CD8-positive, alpha-beta memory T cell (primary cell): ENCODE data around the gene TGFB1I1. TPM values are rescaled to one million over a fixed set of nuclear protein-coding genes. Genes with fewer than 3 reads are reported as not detected.

Experiments used
- CTCF ChIA-PET: fragments of 350-600 bp; sonication (Branson Sonifier 250); formaldehyde crosslinking; loops from one replicate; lab custom pipeline; 2021; ENCODE audit warnings: antibody characterized with exemption; lab: Charles Lee
- POLR2A ChIA-PET: fragments of 350-600 bp; sonication (Branson Sonifier 250); formaldehyde crosslinking; loops from one replicate; lab custom pipeline; 2021; ENCODE audit warnings: antibody characterized with exemption; lab: Charles Lee
- DNase-seq, 5 donors: peaks; one replicate each; pipeline versions ENCODE4 v3.0.0 to v3.0.0-alpha.2; 2020 to 2022; ENCODE audit warnings: mixed read lengths in 1 of 5
- H3K27ac ChIP-seq: one replicate; pipeline ENCODE4 v1.7.0; 2013; ENCODE audit warnings: low read depth, mild to moderate bottlenecking, low read length, moderate library complexity
- H3K27me3 ChIP-seq: 2 replicates; pipeline ENCODE4 v1.7.0; 2013; ENCODE audit warnings: low read length, mild to moderate bottlenecking; ENCODE audit not compliant: insufficient read depth, poor library complexity, severe bottlenecking
- H3K36me3 ChIP-seq: 2 replicates; pipeline ENCODE4 v1.7.0; 2013; ENCODE audit warnings: mild to moderate bottlenecking, low read length, moderate library complexity; ENCODE audit not compliant: insufficient read depth
- H3K4me1 ChIP-seq: 2 replicates; pipeline ENCODE4 v1.7.0; 2013; ENCODE audit warnings: mild to moderate bottlenecking, low read length, moderate library complexity; ENCODE audit not compliant: insufficient read depth
- H3K4me3 ChIP-seq: 2 replicates; pipeline ENCODE4 v1.7.0; 2013; ENCODE audit warnings: mild to moderate bottlenecking, low read length
- H3K9me3 ChIP-seq: 2 replicates; pipeline ENCODE4 v1.7.0; 2013; ENCODE audit warnings: mild to moderate bottlenecking, low read length
- H3K27ac Mint-ChIP-seq, 8 donors: one replicate each; pipeline ENCODE4 v1.8.0; 2020 to 2021; ENCODE audit warnings: mixed read lengths in 8 of 8, mild to moderate bottlenecking in 6 of 8, inconsistent platforms in 3 of 8, moderate library complexity in 3 of 8
- H3K27me3 Mint-ChIP-seq, 2 donors: one replicate each; pipeline ENCODE4 v1.8.0; 2020 to 2021; ENCODE audit warnings: mixed read lengths in 2 of 2, mild to moderate bottlenecking in 1 of 2, moderate library complexity in 1 of 2
- H3K36me3 Mint-ChIP-seq, 3 donors: one replicate each; pipeline ENCODE4 v1.8.0; 2020 to 2021; ENCODE audit warnings: mixed read lengths in 3 of 3, inconsistent platforms in 1 of 3, mild to moderate bottlenecking in 1 of 3
- H3K4me1 Mint-ChIP-seq, 3 donors: one replicate each; pipeline ENCODE4 v1.8.0; 2020 to 2021; ENCODE audit warnings: mixed read lengths in 3 of 3, inconsistent platforms in 1 of 3, mild to moderate bottlenecking in 1 of 3
- H3K4me3 Mint-ChIP-seq, 7 donors: one replicate each; pipeline ENCODE4 v1.8.0; 2020 to 2021; ENCODE audit warnings: mixed read lengths in 7 of 7, mild to moderate bottlenecking in 6 of 7, moderate library complexity in 4 of 7, inconsistent platforms in 2 of 7
- H3K9me3 Mint-ChIP-seq, 5 donors: one replicate each; pipeline ENCODE4 v1.8.0; 2020 to 2022; ENCODE audit warnings: mixed read lengths in 5 of 5, mild to moderate bottlenecking in 3 of 5, moderate library complexity in 2 of 5, inconsistent platforms in 1 of 5
- polyA plus RNA-seq: library from polyadenylated mRNA; unstranded; fragments of 300-500 nt; fragmentation: Illumina TruSeq; gene quantifications from one replicate; pipeline ENCODE4 v1.2.3, GENCODE V29; 2021
- total RNA-seq, 2 experiments: library from RNA; stranded (reverse); gene quantifications; one replicate each; pipeline ENCODE4 v1.2.3, GENCODE V29; 2021

TGFB1I1 gene
- total and polyA plus RNA-seq, 3 experiments from 2014 or later = 0.59 to 1.1 TPM; not detected in 1

DNA sequence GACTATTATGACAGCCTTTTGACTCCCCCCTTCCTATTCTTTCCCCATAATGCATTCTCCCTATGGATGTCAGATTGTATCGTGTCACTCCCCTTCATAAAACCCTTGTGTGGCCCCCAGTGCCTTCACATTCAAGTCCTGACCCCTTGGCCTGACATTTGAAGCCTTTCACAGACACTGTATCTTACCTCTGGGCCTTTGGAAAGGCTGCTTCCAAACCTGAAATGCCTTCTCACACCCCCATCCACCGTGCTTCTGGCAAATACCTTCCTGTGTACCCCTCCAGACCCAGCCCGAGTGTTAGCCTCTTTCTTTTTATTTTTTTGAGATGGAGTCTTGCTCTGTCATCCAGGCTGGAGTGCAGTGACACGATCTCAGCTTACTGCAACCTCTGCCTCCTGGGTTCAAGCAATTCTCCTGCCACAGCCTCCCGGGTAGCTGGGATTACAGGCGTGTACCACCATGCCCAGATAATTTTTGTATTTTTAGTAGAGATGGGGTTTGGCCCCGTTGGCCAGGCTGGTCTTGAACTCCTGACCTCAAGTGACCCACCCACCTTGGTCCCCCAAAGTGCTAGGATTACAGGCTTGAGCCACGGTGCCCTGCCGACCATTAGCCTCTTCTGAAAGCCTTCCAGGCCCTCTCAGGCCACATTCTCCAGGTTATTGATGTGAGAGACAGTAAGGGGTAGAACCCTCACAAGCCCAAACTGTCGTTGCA, 10.6 kb upstream of the TGFB1I1 start:
- ChIA-PET CTCF (interaction anchor here (1.0 to 4.2 kb wide), 16 partner anchors 9 to 497 kb away, joined by 3 to 26 read pairs (median 6); partner anchors contain the start of genes PYDC1, RUSF1, ZNF267 and ZNF646), POLR2A (interaction anchor here (0.7 to 3.7 kb wide), 4 partner anchors 27 to 344 kb away, joined by 3 to 14 read pairs (median 5); partner anchors contain the start of genes FUS, KAT8 and RUSF1)
- no peaks in the 10 kb centered on the region for H3K9me3 ChIP-seq
- H3K36me3 Mint-ChIP-seq = peaks cover 0 to 47% (median 4%) of the 10 kb centered on the region in 3 donors
- no peaks in the 10 kb centered on the region for H3K9me3 Mint-ChIP-seq
- peak overlapping the region in 2 of 7 donors; percentile 28 to 62 for H3K4me3 Mint-ChIP-seq
- peaks cover 36% of the 10 kb centered on the region for H3K4me1 ChIP-seq
- no peaks in the 10 kb centered on the region for H3K36me3 ChIP-seq
- peaks cover 32 to 37% (median 32%) of the 10 kb centered on the region in 3 donors for H3K4me1 Mint-ChIP-seq
- no peak overlapping the region for H3K27ac ChIP-seq
- DNase-seq = no peak
- H3K27ac Mint-ChIP-seq = peak overlapping the region in 7 of 8 donors; percentile 39 to 98 (median 74)
- no peaks in the 10 kb centered on the region for H3K27me3 ChIP-seq
- H3K4me3 ChIP-seq = no peak overlapping the region
- no peaks in the 10 kb centered on the region for H3K27me3 Mint-ChIP-seq

DNA sequence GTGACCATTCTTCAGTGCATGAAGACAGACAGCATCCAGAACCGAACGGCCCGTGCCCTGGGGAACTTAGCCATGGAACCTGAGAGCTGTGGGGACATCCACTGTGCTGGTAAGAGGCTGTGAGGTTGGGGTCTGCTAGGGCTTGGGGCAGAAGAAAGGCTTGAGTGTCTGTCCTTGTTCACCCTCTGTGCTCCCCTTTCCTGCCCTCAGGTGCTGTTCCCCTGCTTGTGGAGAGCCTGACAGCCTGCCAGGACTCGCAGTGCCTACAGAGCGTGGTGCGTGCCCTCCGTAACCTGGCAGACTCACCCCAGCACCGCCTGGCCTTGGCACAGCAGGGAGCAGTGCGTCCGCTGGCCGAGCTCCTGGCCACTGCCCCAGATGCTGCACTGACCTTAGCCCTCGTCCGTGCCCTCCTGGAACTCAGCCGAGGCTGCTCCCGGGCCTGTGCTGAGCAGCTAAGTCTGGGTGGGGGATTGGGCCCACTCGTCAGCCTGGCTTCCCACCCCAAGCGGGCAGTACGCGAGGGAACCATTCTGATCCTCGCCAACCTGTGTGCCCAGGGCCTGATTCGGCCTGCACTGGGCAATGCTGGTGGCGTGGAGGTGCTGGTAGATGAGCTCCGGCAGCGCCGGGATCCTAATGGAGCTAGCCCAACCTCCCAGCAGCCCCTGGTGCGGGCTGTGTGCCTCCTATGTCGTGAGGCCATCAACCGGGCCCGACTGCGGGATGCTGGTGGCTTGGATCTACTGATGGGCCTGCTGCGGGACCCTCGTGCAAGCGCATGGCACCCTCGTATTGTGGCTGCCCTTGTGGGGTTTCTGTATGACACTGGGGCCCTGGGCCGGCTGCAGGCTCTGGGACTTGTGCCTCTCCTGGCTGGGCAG, 9.8 kb upstream of the TGFB1I1 start:
- no peaks in the 10 kb centered on the region for H3K9me3 ChIP-seq

DNA sequence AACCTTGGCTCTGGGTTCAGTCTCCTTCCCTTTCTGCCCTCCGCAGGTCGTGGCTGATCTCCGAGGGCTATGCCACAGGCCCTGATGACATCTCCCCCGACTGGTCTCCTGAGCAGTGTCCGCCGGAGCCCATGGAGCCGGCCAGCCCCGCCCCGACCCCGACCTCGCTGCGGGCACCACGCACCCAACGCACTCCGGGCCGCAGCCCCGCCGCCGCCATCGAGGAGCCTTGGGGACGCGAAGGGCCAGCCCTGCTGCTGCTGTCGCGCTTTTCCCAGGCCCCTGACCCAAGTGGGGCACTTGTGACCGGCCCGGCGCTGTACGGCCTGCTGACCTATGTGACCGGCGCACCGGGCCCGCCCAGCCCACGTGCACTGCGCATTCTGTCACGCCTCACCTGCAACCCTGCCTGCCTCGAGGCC, 7.6 kb upstream of the TGFB1I1 start:
- POLR2A ChIA-PET = no interaction called here

More for the DNA sequence above, 9.8 kb upstream of the TGFB1I1 start:
- H3K27ac ChIP-seq = no peak overlapping the region
- ChIA-PET CTCF (interaction anchor here (1.4 to 1.8 kb wide), 2 partner anchors 411 to 498 kb away, joined by 3 to 6 read pairs; partner anchors contain the start of gene ZNF267), POLR2A (no interaction called here)
- Mint-ChIP-seq H3K9me3 (no peaks in the 10 kb centered on the region), H3K4me3 (peak overlapping the region in 1 of 7 donors; percentile 48), H3K36me3 (peaks cover 0 to 52% (median 4%) of the 10 kb centered on the region in 3 donors), H3K4me1 (peaks cover 28 to 35% (median 29%) of the 10 kb centered on the region in 3 donors), H3K27ac (no peak overlapping the region), H3K27me3 (no peaks in the 10 kb centered on the region)
- DNase-seq = no peak
- no peaks in the 10 kb centered on the region for H3K27me3 ChIP-seq
- peaks cover 36% of the 10 kb centered on the region for H3K4me1 ChIP-seq
- no peak overlapping the region for H3K4me3 ChIP-seq
- H3K36me3 ChIP-seq = no peaks in the 10 kb centered on the region

DNA sequence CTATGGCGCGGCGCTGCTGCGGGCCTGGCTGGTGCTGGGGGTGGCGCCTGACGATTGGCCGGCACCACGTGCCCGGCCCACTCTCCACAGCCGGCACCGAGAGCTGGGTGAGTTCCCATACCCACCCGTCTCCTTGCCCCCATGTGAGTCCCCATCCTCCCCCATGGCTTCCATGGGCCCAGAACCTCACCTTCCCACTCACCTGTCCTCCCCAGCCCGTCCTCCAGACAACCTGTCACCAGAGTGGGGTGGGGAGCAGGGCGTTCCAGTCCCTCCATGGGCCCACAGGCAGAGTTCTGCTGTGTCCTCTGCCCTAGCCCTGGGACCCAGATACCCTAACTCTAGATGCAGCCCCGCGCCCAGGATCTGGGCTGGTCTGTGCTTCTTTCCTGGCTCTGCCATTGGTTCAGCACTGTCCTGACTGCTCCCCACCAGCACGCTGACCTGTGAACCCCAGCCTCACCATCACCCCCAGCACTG, 7.1 kb upstream of the TGFB1I1 start:
- ChIA-PET CTCF (no interaction called here), POLR2A (no interaction called here)
- H3K27me3 ChIP-seq = no peaks in the 10 kb centered on the region
- H3K4me3 Mint-ChIP-seq = no peak overlapping the region
- H3K27ac ChIP-seq = no peak overlapping the region
- H3K4me1 ChIP-seq = peaks cover 28% of the 10 kb centered on the region
- H3K27ac Mint-ChIP-seq = no peak overlapping the region
- no peaks in the 10 kb centered on the region for H3K9me3 ChIP-seq
- no peaks in the 10 kb centered on the region for H3K9me3 Mint-ChIP-seq
- H3K4me3 ChIP-seq = no peak overlapping the region
- peak in 1 of 5 donors; percentile 43 for DNase-seq
- peaks cover 0 to 46% (median 4%) of the 10 kb centered on the region in 3 donors for H3K36me3 Mint-ChIP-seq
- H3K36me3 ChIP-seq = no peaks in the 10 kb centered on the region
- peaks cover 16 to 30% (median 23%) of the 10 kb centered on the region in 3 donors for H3K4me1 Mint-ChIP-seq
- H3K27me3 Mint-ChIP-seq = no peaks in the 10 kb centered on the region

More for the DNA sequence above, 7.6 kb upstream of the TGFB1I1 start:
- peak in 1 of 5 donors; percentile 45 for DNase-seq
- H3K4me1 Mint-ChIP-seq = peaks cover 16 to 31% (median 24%) of the 10 kb centered on the region in 3 donors
- H3K27ac Mint-ChIP-seq = no peak overlapping the region
- peaks cover 29% of the 10 kb centered on the region for H3K4me1 ChIP-seq
- no peaks in the 10 kb centered on the region for H3K9me3 Mint-ChIP-seq
- no peaks in the 10 kb centered on the region for H3K27me3 ChIP-seq
- H3K36me3 Mint-ChIP-seq = peaks cover 0 to 47% (median 4%) of the 10 kb centered on the region in 3 donors
- no peak overlapping the region for H3K4me3 ChIP-seq
- no peaks in the 10 kb centered on the region for H3K36me3 ChIP-seq
- no peak overlapping the region for H3K27ac ChIP-seq
- CTCF ChIA-PET = no interaction called here
- H3K4me3 Mint-ChIP-seq = no peak overlapping the region
- no peaks in the 10 kb centered on the region for H3K27me3 Mint-ChIP-seq
- no peaks in the 10 kb centered on the region for H3K9me3 ChIP-seq

DNA sequence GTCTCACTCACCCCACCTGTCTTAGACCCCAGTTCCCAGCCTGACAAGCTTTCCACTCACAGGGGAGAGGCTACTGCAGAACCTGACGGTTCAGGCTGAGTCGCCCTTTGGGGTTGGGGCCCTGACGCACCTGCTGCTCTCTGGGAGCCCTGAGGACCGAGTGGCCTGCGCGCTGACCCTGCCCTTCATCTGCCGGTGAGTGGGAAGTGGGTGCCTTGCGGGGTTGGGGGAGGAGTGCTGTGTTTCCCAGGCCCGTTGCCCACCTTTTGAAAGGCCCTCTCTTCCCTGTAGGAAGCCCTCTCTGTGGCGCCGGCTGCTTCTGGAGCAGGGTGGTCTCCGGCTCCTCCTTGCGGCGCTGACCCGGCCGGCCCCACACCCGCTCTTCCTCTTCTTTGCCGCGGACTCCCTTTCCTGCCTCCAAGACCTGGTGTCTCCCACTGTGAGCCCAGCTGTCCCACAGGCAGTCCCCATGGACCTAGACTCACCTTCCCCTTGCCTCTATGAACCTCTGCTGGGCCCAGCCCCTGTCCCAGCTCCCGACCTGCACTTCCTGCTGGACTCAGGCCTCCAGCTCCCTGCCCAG, 6.1 kb upstream of the TGFB1I1 start:
- H3K4me1 Mint-ChIP-seq = peaks cover 6 to 19% (median 12%) of the 10 kb centered on the region in 3 donors
- peaks cover 0 to 46% (median 4%) of the 10 kb centered on the region in 3 donors for H3K36me3 Mint-ChIP-seq
- no peak overlapping the region for H3K27ac ChIP-seq
- no peaks in the 10 kb centered on the region for H3K9me3 ChIP-seq
- POLR2A ChIA-PET = no interaction called here
- H3K9me3 Mint-ChIP-seq = no peaks in the 10 kb centered on the region
- H3K4me3 Mint-ChIP-seq = peak overlapping the region in 2 of 7 donors; percentile 50 to 51
- H3K27me3 Mint-ChIP-seq = no peaks in the 10 kb centered on the region
- H3K36me3 ChIP-seq = no peaks in the 10 kb centered on the region
- CTCF ChIA-PET = no interaction called here
- H3K27ac Mint-ChIP-seq = no peak overlapping the region
- peaks cover 18% of the 10 kb centered on the region for H3K4me1 ChIP-seq
- no peak for DNase-seq
- no peak overlapping the region for H3K4me3 ChIP-seq
- no peaks in the 10 kb centered on the region for H3K27me3 ChIP-seq

DNA sequence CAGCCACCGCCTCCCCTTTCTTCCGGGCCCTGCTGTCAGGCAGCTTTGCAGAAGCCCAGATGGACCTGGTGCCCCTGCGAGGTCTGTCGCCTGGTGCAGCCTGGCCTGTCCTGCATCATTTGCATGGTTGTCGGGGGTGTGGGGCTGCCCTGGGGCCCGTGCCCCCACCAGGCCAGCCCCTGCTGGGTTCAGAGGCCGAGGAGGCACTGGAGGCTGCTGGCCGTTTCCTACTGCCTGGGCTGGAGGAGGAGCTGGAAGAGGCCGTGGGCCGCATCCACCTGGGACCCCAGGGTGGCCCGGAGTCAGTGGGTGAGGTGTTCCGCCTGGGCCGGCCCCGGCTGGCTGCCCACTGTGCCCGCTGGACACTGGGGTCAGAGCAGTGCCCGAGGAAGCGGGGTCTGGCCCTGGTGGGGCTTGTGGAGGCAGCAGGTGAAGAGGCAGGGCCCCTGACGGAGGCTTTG, 5.5 kb upstream of the TGFB1I1 start:
- Mint-ChIP-seq H3K27ac (peak overlapping the region in 1 of 8 donors; percentile 68), H3K36me3 (peaks cover 0 to 44% (median 4%) of the 10 kb centered on the region in 3 donors), H3K9me3 (no peaks in the 10 kb centered on the region), H3K27me3 (peaks cover 4 to 5% of the 10 kb centered on the region in 2 donors), H3K4me1 (peaks cover 2 to 18% (median 8%) of the 10 kb centered on the region in 3 donors), H3K4me3 (no peak overlapping the region)
- ChIA-PET POLR2A (no interaction called here), CTCF (no interaction called here)
- Histone ChIP-seq H3K9me3 (no peaks in the 10 kb centered on the region), H3K4me3 (no peak overlapping the region), H3K27ac (no peak overlapping the region), H3K27me3 (peaks cover 2% of the 10 kb centered on the region), H3K4me1 (peaks cover 16% of the 10 kb centered on the region), H3K36me3 (no peaks in the 10 kb centered on the region)
- DNase-seq = no peak

DNA sequence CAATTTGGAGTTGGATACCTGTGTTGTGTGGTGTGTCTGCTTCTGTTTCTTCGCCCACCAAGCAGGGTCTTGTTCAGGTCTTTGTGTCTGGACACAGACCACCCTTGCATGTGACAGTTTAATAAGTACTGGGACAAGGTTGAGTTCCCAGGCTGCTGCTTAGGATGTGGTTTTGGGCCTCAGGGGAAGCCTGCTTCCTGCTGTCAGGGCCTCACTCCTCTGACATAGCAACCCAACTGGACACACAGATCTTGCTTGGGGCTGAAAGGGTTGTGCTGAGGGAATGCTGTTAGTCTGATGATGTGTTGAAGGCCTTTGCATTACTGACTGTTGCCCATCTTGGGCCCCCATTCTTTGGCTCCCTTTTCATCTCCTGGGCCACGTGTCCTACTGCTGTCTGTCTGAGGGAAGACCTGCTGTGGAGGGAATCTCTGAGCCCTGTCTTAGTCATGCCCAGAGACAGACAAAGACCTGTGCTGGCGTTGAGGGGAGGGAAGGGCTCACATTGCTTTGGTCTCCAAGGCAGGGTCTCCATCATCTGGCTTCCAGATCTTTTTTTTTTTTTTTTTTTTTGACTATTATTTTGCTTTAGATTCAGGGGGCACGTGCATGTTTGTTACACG, 4.7 kb upstream of the TGFB1I1 start:
- Histone ChIP-seq H3K36me3 (no peaks in the 10 kb centered on the region), H3K9me3 (no peaks in the 10 kb centered on the region), H3K27me3 (peaks cover 7% of the 10 kb centered on the region), H3K27ac (no peak overlapping the region), H3K4me1 (peaks cover 19% of the 10 kb centered on the region), H3K4me3 (no peak overlapping the region)
- peaks cover 0 to 40% (median 4%) of the 10 kb centered on the region in 3 donors for H3K36me3 Mint-ChIP-seq
- H3K4me3 Mint-ChIP-seq = peak overlapping the region in 1 of 7 donors; percentile 11
- H3K27ac Mint-ChIP-seq = peak overlapping the region in 2 of 8 donors; percentile 50 to 68
- H3K4me1 Mint-ChIP-seq = peaks cover 2 to 20% (median 8%) of the 10 kb centered on the region in 3 donors
- peaks cover 6 to 7% of the 10 kb centered on the region in 2 donors for H3K27me3 Mint-ChIP-seq
- POLR2A ChIA-PET = no interaction called here
- H3K9me3 Mint-ChIP-seq = no peaks in the 10 kb centered on the region
- CTCF ChIA-PET = interaction anchor here (0.6 kb wide), 1 partner anchor 400 kb away, joined by 3 read pairs; no protein-coding TSS in a partner anchor
- DNase-seq = no peak
